HG03025 (cell line): Measurements from ENCODE around the gene ABCA1.
"Not testable (repeated sequence)": the region's sequence is repeated elsewhere in the genome, so short reads cannot be mapped to it uniquely, and the experiment has no call there.

ENCODE experiments used
- ATAC-seq: cut with Tn5 transposase; IDR thresholded peaks from one replicate; pipeline ENCODE4 v1.9.1; 2021; ENCODE audit warnings: mild to moderate bottlenecking, moderate library complexity; ENCODE audit not compliant: unreplicated experiment, low FRiP score

The ABCA1 gene

GRCh38 chr9:104907278-104907951, 20.5 kb downstream of the ABCA1 start:
- no peak for ATAC-seq

- no peak for ATAC-seq
Measured at GRCh38 chr9:104906441-104907277, 21.3 kb downstream of the ABCA1 start.

GRCh38 chr9:104905931-104906330, 22.0 kb downstream of the ABCA1 start:
- ATAC-seq, result no peak

- no peak for ATAC-seq
Measured at GRCh38 chr9:104905153-104905901, 22.6 kb downstream of the ABCA1 start.

- ATAC-seq, result no peak
Measured at GRCh38 chr9:104903609-104904008, 24.3 kb downstream of the ABCA1 start.

GRCh38 chr9:104900871-104901270, 27.1 kb downstream of the ABCA1 start:
- no peak for ATAC-seq

- no peak for ATAC-seq
Measured at GRCh38 chr9:104900324-104900723, 27.6 kb downstream of the ABCA1 start.

GRCh38 chr9:104899759-104900247, 28.2 kb downstream of the ABCA1 start:
- no peak for ATAC-seq

GRCh38 chr9:104898376-104898775, 29.6 kb downstream of the ABCA1 start:
- not testable (repeated sequence) for ATAC-seq

GRCh38 chr9:104896131-104896530, 31.8 kb downstream of the ABCA1 start:
- ATAC-seq, result no peak

GRCh38 chr9:104895572-104895971, 32.4 kb downstream of the ABCA1 start:
- no peak for ATAC-seq

GRCh38 chr9:104892701-104893100, 35.3 kb downstream of the ABCA1 start:
- ATAC-seq, result no peak

GRCh38 chr9:104890433-104890770, 37.6 kb downstream of the ABCA1 start:
- no peak for ATAC-seq

- ATAC-seq, result no peak
Measured at GRCh38 chr9:104885818-104886709, 41.9 kb downstream of the ABCA1 start.

GRCh38 chr9:104883169-104883568, 44.8 kb downstream of the ABCA1 start:
- ATAC-seq, result no peak

GRCh38 chr9:104882566-104882965, 45.4 kb downstream of the ABCA1 start:
- ATAC-seq, result no peak

- no peak for ATAC-seq
Measured at GRCh38 chr9:104882086-104882485, 45.9 kb downstream of the ABCA1 start.

GRCh38 chr9:104879555-104880309, 48.2 kb downstream of the ABCA1 start:
- no peak for ATAC-seq

- ATAC-seq, result no peak
Measured at GRCh38 chr9:104876587-104876986, 51.4 kb downstream of the ABCA1 start.
